ENCODE results near the gene FZD8.

Gene FZD8

DNA sequence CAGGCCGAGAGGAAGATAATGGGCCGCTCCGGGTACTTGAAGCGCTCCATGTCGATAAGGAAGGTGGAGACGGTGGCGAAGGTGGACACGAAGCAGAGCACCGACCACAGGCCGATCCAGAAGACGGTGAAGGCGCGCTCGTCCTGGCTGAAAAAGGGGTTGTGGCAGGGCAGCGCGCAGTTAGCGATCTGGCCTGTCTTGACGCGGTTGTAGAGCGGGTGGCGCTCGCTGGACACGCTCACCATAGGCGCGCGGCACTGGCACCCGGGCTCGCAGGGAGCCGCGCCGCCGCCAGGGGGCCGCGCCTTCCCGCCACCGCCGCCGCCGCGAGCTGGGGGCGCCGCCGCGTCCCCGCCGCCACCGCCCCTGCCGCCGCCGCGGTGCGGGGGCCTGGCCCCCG, 1.6 kb downstream of the FZD8 start:
- no peak for DNase-seq

DNA sequence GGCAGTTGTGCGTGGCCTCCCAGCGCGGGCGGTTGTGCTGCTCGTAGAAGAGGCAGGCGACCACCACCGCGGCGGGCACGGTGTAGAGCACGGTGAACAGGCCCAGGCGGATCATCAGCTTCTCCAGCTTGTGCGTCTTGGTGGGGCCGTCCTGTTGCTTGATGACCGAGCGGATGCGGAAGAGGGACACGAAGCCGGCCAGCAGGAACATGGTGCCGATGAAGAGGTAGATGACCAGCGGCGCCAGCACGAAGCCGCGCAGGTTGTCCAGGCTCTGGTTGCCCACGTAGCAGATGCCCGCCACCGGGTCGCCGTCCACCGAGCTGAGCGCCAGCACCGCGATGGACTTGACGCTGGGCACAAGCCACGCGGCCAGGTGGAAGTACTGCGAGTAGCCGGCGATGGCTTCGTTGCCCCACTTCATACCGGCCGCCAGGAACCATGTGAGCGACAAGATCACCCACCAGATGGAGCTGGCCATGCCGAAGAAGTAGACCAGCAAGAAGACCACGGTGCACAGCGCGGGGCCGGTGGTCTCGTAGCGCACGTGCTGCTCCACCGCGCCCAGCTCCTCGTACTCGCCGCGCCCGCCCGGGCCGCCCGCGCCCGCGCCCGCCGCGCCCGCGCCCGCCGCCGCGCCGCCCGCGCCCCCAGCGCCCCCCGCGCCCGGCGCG, 2.2 kb downstream of the FZD8 start:
- DNase-seq: no peak

DNA sequence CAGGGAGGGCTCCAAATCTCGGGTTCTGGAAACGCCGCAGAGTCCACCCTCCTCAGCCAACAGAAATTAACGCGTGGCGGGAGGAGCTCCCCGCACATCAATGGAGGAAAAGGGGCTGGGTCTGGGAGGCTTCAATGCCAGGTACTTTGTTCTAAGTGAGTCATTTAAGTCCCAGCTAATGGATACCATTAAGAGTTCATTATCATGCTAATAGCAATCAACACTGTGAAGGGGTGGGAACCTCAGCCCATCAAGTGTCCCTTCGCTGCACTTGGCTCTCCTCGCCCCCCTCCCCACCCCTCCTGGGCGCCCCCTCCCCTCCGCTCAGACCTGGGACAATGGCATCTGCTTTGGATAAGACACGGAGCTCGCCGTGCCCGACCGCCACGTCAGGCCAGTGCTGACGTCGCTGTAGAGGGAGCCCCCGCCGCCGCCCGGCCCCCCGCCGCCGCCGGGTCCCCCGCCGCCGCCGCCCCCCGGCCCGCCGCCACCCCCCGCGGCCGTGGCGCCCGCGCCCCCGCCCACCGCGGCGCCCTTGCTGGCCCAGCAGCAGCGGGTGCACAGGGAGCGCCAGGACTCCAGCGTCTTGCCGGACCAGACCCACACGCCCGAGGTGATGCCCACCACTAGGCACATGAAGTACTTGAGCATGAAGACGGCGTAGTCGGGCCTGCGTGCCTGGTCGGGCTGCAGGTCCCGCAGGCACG, 2.9 kb downstream of the FZD8 start:
- DNase-seq: no peak

GRCh38 chr10:35638101-35638500, 4.0 kb downstream of the FZD8 start:
- no peak for DNase-seq

- DNase-seq: no peak
Observed at GRCh38 chr10:35637462-35637861, 4.6 kb downstream of the FZD8 start.

GRCh38 chr10:35636956-35637355, 5.1 kb downstream of the FZD8 start:
- DNase-seq: no peak

DNA sequence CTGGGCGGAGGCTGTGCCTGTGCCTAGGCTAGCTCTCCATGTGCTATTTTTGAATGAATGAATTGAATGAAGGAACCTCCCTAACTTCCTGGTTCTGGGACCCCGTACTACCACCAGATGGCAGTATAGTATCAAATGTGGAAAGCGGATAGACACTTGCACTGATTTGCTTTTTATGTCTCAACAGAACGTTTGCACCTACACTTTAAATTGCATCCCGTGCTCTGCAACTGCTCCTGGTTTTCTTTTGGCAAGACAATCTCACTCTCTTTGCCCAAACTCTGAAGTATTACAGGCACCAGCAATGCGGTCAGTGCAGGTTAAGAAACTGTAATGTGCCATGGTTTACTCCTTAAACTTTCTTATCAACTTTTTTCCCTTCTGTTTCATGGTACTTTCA, 6.5 kb downstream of the FZD8 start:
- DNase-seq: peak in 1 of 2 experiments; percentile 1

DNA sequence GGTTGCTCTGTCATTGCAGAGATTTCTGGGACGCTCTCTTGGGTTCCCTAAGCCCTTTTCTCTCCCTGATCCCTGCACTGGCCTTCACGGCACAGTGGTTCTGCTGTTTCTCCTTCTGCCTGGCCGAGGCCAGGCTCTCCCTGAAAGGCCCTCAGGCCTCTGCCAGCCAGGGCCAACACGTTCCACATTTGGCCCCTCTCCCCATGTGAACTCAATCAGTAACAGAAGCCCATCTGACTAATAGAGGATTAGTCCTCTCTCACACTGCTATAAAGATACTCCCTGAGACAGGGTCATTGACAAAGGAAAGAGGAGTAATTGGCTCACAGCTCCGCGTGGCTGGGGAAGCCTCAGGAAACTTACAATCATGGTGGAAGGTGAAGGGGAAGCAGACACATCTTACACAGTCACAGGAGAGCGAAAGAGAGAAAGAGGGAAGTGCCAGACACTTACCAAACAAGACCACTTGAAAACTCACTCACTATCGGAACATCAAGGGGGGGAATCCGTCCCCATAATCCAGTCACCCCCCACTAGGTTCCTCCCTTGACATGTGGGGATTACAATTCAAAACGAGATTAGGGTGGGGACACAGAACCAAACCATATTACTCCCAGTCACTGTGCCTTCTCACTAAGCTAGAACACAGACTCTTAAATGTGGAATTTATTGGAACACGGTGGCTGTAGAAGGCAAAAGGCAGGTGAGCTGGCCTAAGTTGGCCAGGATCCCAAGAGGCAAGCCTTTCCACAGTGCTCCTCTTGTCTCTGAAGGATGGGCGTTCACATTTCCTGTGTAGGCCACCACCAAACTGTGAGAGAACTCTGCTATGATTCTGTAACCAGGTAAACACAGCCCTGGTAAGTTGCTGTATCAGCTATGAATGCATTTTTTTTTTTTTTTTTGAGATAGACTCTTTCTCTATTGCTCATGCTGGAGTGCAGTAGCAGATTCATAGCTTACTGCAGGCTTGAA, 8.8 kb downstream of the FZD8 start:
- no peak for DNase-seq

GRCh38 chr10:35632027-35632426, 10.1 kb downstream of the FZD8 start:
- DNase-seq: no peak

DNA sequence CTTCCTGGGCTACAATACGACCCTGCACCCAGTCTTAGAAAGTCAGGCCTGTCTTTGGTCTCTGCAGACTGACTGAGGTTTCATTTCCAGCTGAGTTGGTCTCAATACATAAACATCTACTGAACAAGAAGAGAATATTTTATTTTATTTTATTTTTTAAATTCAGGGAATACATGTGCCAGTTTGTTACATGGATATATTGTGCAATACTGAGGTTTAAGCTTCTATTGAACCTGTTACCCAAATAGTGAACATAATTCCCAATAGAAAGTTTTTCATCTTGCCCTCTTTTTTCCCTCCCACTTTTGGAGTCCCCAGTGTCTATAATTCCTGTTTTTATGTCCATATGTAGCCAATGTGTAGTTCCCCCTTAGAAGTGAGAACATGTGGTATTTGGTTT, 10.7 kb downstream of the FZD8 start:
- no peak for DNase-seq

DNA sequence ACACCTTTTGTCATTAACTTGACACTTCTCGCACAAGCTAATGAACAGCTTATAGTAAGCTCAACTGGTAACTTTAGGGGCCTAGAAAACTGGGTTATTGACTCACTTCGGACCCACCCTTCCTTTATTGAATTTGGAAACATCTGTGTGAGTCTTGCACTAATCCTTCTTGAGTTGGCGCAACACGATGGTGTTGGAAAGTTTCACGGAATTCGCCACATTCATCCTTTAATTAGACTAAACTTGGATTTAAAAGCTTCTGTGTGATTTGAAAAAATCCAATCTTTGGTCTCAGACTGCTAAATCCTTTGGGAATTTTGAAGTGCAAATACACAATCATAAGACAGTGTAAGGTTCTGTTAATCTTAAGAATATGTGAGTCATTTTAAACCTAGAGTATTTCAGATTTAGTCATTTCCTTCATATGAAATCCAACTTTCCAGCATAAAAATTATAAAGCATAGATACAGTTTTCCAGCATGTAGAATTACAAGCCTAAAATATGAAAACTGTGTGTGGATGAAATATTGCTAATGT, 15.1 kb downstream of the FZD8 start:
- DNase-seq: no peak

GRCh38 chr10:35614312-35614711, 27.8 kb downstream of the FZD8 start:
- no peak for DNase-seq

GRCh38 chr10:35613597-35614226, 28.4 kb downstream of the FZD8 start:
- no peak for DNase-seq

- no peak for DNase-seq
Observed at GRCh38 chr10:35613107-35613440, 29.0 kb downstream of the FZD8 start.

- no peak for DNase-seq
Observed at GRCh38 chr10:35612385-35613106, 29.6 kb downstream of the FZD8 start.

- no peak for DNase-seq
Observed at GRCh38 chr10:35611750-35612149, 30.3 kb downstream of the FZD8 start.

GRCh38 chr10:35608328-35608672, 33.8 kb downstream of the FZD8 start:
- DNase-seq: no peak

DNA sequence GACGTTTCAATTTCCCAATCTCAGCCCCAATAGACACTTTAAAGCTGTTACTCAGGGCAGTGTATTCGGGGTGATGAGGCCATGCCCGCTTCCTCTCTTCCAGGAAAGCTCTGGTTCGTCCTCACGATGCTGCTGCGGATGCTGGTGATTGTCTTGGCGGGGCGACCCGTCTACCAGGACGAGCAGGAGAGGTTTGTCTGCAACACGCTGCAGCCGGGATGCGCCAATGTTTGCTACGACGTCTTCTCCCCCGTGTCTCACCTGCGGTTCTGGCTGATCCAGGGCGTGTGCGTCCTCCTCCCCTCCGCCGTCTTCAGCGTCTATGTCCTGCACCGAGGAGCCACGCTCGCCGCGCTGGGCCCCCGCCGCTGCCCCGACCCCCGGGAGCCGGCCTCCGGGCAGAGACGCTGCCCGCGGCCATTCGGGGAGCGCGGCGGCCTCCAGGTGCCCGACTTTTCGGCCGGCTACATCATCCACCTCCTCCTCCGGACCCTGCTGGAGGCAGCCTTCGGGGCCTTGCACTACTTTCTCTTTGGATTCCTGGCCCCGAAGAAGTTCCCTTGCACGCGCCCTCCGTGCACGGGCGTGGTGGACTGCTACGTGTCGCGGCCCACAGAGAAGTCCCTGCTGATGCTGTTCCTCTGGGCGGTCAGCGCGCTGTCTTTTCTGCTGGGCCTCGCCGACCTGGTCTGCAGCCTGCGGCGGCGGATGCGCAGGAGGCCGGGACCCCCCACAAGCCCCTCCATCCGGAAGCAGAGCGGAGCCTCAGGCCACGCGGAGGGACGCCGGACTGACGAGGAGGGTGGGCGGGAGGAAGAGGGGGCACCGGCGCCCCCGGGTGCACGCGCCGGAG, 34.4 kb downstream of the FZD8 start:
- no peak for DNase-seq

DNA sequence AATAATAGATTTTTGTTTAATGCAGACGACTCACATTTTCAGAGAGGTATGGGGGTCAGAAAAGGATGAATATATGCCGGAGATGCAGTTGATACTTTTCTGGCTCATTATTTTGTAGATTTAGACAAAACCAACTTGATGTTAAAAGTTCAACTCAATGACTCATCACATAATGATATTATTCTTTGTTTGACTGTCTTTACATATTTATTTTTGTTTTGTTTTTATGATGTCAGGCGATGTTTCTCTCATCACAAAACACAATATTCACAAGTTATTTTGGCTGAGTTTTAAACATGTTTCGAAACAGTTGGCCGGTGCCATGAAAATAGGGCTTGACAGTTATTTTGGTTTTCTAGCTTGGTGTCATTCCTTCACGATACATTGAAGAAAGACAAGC, 35.7 kb downstream of the FZD8 start:
- DNase-seq: no peak

DNA sequence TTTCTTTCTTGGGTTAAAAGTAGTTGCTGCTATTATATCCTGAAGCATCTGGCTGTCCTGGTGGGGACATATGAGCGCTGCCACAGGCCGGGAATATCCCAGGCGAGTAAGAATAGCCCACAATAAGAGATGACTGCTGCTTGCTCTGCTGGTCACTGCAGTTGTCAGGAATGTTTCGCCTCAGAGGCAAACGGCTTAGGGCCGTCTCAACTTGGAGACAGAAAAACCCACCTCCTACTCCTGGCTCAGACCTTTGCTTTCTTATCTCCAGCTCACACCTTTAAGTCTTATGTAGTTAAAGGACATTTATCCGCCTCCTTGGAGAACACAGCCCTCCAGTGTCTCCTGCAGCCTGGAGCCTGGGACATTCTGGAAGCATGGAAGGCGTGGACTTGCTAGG, 36.9 kb downstream of the FZD8 start, which contains the start of gene GJD4:
TSS of gene GJD4 (plus strand) at position 151 of the 400 bp plus-strand sequence. CDS start at position 378, 227 bp downstream.
- DNase-seq: no peak

DNA sequence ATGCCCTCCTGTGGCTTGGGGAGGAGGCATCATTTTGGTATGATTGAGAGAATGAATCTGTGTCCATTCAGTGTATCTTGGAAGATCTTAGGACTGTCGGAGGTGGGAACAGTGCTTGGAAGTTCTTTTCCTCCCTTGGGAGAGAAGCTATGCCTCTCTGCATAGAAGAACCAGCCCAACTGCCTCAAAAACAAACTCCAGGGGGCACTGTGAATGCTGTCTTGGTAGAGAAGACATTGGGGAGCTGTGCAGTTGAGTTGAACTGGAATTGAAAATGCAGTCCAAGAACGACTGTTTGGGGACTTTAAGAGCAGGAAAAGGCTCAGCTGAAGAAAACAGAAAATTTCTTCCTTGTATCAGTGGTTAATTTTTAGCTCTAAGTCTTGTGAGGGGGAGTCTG, 41.9 kb downstream of the FZD8 start:
- DNase-seq: no peak
